Esophagus muscularis mucosa (tissue), 4 donors: ENCODE measurements around the gene CDH26. TPM values are rescaled to one million over a fixed set of nuclear protein-coding genes. Genes with fewer than 3 reads are reported as not detected.
A peak's percentile ranks its signal among the peaks of the same experiment; 100 is the strongest.

ENCODE experiments used
- DNase-seq: peaks from one replicate; pipeline ENCODE4 v3.0.0-alpha.2; 2017; ENCODE audit errors: extremely low spot score
- H3K27ac ChIP-seq, 4 donors: fragments of 200-600 bp; sonication (generic); replicated peaks in 1 of 4; 1 replicate in 3 of 4; 2 replicates in 1 of 4; pipeline ENCODE4 v1.5.1; 2016 to 2019; ENCODE audit warnings: mild to moderate bottlenecking in 1 of 4
- H3K27me3 ChIP-seq, 4 donors: fragments of 200-600 bp; sonication (generic); one replicate each; pipeline versions ENCODE4 v1.5.1 to v1.6.0; 2016 to 2019
- H3K36me3 ChIP-seq, 4 donors: fragments of 200-600 bp; sonication (generic); one replicate each; pipeline ENCODE4 v1.5.1; 2016 to 2019
- H3K4me1 ChIP-seq, 4 donors: fragments of 200-600 bp; sonication (generic); one replicate each; pipeline ENCODE4 v1.5.1; 2016 to 2019
- H3K4me3 ChIP-seq, 4 donors: fragments of 200-600 bp; sonication (generic); 1 replicate in 2 of 4; 2 replicates in 2 of 4; pipeline ENCODE4 v1.5.1; 2016 to 2019; ENCODE audit warnings: mild to moderate bottlenecking in 4 of 4, moderate library complexity in 1 of 4
- H3K9me3 ChIP-seq, 4 donors: fragments of 200-600 bp; sonication (generic); 1 replicate in 3 of 4; 2 replicates in 1 of 4; pipeline ENCODE4 v1.5.1; 2016 to 2019
- CTCF ChIP-seq, 3 experiments: fragments of 200-600 bp in 2 of 3; fragments of 450-650 bp in 1 of 3; sonication (generic) in 2 of 3; IDR thresholded peaks; one replicate each; pipeline ENCODE4 v1.5.1; 2017 to 2019; ENCODE audit warnings: antibody characterized with exemption in 3 of 3, mild to moderate bottlenecking in 2 of 3, moderate library complexity in 1 of 3
- EP300 ChIP-seq: sonication (generic); formaldehyde crosslinking; IDR thresholded peaks from one replicate; pipeline ENCODE4 v1.6.1; 2017; ENCODE audit warnings: antibody characterized with exemption
- POLR2A ChIP-seq: fragments of 450-650 bp; IDR thresholded peaks from one replicate; pipeline ENCODE4 v1.6.1; 2017; ENCODE audit warnings: antibody characterized with exemption, moderate library complexity, mild to moderate bottlenecking, low read depth
- POLR2AphosphoS5 ChIP-seq, 2 donors: sonication (generic); formaldehyde crosslinking; IDR thresholded peaks; one replicate each; pipeline ENCODE4 v1.6.1; 2017; ENCODE audit warnings: antibody characterized with exemption in 2 of 2
- WGBS: methylation state at CpG from one replicate; pipeline ENCODE4 v1.1.5; 2018; 5-methylcytosine and 5-hydroxymethylcytosine counted together
- intact Hi-C: fragments of 100-400 bp; cut with DNase I; formaldehyde crosslinking; loops from one replicate; pipeline ENCODE4 v1.15.1; 2023
- total RNA-seq, 4 donors: library from RNA; depleted of rRNA; stranded (reverse); fragments of >200 nt; gene quantifications; one replicate each; pipeline versions ENCODE4 v1.1.0 to v1.2.1, GENCODE V29; 2016

CDH26 gene
- total RNA-seq, 4 donors from 2014 or later = 0.39 to 1.3 (median 0.82) TPM

DNA sequence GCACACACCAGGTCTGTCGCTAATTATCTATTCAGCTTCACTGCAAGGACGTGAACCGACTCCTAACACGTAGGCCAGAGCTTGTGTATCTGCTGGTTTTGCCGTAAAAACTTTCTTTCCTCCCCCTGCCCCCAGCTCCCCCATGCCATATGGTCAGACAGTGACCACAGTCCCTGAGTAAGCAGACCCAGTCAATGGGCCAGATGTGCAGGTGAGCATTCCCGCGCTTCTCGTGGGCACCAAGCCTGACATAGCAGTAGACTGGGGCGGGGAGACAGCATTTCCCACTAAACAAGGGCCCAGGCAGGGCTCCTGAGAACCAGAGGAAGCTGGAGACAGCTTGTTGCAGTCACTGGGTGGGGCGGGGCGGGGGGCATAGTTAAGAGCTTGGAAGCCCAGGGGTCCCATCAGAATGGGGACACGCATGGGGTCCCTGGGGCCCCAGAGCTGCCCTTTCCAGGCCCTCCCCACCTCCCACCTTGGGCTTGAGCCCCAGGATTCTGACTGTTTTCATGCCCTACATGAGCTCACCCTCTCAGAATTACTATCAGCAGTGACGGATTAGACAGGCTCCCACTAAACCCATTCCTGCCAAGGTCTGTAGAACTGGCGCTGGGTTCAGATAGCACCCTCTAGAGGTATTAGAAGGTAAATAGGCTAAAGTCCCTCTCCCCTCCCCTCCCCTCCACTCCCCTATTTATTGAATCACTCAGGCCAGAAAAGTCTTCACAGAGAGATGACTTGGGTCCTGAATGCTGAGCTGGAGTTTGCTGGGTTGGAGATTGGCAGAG is 51.8 kb downstream of the CDH26 start:
- H3K4me3 ChIP-seq = no peak overlapping the region
- TF ChIP-seq CTCF (IDR thresholded peaks at IDR 0.05) (no peak), POLR2A (no peak), POLR2AphosphoS5 (IDR thresholded peaks at IDR 0.05) (no peak), EP300 (no peak)
- H3K4me1 ChIP-seq = peaks cover 0 to 5% (median 0%) of the 10 kb centered on the region in 4 donors
- no peaks in the 10 kb centered on the region for H3K9me3 ChIP-seq
- 93% methylated on average over 11 of the region's 14 CpGs for WGBS
- intact Hi-C loops = no loop called here
- H3K27me3 ChIP-seq = no peaks in the 10 kb centered on the region
- peak; percentile 81 for DNase-seq
- no peaks in the 10 kb centered on the region for H3K36me3 ChIP-seq
- H3K27ac ChIP-seq = no peak overlapping the region

DNA sequence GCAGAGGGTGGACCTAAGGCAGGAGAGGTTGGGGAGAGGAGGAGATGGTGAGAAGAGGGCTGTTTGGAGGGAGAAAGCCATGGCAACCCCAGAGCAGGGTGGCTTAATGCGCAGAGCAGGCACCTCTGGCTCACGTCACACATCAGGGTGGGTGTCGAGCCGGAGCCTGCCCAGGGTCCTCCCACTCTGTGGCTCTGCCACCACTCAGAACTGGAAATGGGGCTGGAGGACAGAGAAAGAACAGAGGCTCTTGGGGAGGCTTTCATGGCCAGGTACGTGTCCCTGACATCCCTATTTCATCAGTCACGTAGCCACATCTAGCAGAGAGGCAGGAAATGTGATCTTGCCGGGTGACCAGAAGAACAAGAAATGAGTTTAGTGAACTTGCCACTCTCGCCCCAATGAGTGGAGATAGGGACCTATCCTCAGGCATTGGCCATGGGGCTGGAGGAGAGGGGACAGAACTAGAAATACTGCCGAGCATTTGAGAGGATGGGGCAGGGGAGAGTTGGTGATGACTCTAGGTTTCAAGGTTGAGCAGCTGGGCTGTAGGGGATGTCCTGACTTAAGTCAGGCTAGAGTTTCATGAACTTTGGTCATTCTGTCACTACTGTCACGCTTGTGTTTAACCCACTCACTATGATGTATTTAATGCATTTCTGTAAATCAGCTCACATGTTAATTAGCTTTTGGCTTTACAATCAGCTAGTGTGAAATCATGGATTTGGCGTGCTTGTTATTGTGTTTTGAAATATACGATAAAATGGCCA is 52.7 kb downstream of the CDH26 start:
- WGBS = 91% methylated on average over 12 of the region's 12 CpGs
- peaks cover 0 to 5% (median 0%) of the 10 kb centered on the region in 4 donors for H3K4me1 ChIP-seq
- peak; percentile 37 for DNase-seq
- H3K4me3 ChIP-seq = no peak overlapping the region
- no peaks in the 10 kb centered on the region for H3K36me3 ChIP-seq
- TF ChIP-seq POLR2A = no peak
- TF ChIP-seq EP300 = no peak
- no peak for TF ChIP-seq CTCF (IDR thresholded peaks at IDR 0.05)
- no peak for TF ChIP-seq POLR2AphosphoS5 (IDR thresholded peaks at IDR 0.05)
- H3K9me3 ChIP-seq = peaks cover 0 to 4% (median 0%) of the 10 kb centered on the region in 4 donors
- intact Hi-C loops = no loop called here
- H3K27me3 ChIP-seq = no peaks in the 10 kb centered on the region
- no peak overlapping the region for H3K27ac ChIP-seq

GRCh38 chr20:60011512-60012507 is 53.6 kb downstream of the CDH26 start:
- Histone ChIP-seq H3K4me1 (peaks cover 0 to 5% (median 0%) of the 10 kb centered on the region in 4 donors), H3K9me3 (peaks cover 0 to 6% (median 0%) of the 10 kb centered on the region in 4 donors), H3K27me3 (no peaks in the 10 kb centered on the region), H3K4me3 (no peak overlapping the region), H3K27ac (no peak overlapping the region), H3K36me3 (no peaks in the 10 kb centered on the region)
- WGBS = 82% methylated on average over 17 of the region's 17 CpGs
- peak; percentile 75 for DNase-seq
- TF ChIP-seq POLR2A = no peak
- TF ChIP-seq POLR2AphosphoS5 (IDR thresholded peaks at IDR 0.05) = no peak
- no peak for TF ChIP-seq CTCF (IDR thresholded peaks at IDR 0.05)
- TF ChIP-seq EP300 = no peak
- intact Hi-C loops = no loop called here

DNA sequence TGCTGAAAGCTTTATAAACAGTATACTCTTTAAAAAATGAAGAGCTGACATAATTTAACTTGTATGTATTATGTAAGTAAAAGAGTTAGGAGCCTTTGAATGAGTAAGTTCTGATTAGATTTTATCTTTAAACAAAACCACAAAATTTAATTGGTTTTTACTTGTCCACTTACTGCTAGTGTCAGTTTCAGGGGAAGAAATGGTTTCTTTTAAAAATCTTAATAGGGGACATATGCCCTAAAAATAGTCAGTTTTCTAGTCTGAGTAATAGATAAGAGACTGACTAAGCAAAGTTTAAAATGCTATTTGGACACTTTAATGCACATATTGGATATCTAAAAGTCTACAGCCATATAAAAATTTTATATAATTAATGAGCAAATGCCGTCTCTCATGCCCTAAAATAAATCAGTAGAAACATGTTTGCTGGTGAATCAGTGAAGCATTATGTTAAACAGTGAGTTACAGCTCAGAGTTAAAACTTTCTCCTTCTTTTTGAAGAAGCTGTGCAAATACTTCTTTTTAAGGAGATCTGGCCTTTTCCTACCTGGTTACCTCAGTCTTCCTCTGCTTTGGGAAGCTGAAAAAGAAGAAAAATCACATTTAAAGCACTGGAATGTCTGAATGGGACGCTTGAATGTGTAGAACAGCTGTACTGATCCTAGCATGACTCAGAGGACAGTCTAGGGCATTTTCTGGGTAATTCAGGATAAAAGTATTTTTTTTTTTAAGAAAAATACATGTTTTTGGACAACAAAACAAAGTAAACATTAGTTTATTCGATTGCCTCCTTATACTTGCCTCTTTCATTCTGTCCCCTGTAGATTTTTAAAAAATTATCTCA is 55.3 kb downstream of the CDH26 start:
- intact Hi-C loops = no loop called here
- WGBS = 80% methylated on average over 3 of the region's 3 CpGs

More for the DNA sequence above, 55.3 kb downstream of the CDH26 start:
- TF ChIP-seq EP300 (no peak), CTCF (IDR thresholded peaks at IDR 0.05) (no peak), POLR2A (no peak), POLR2AphosphoS5 (IDR thresholded peaks at IDR 0.05) (no peak)
- Histone ChIP-seq H3K9me3 (peaks cover 0 to 6% (median 0%) of the 10 kb centered on the region in 4 donors), H3K36me3 (no peaks in the 10 kb centered on the region), H3K27me3 (no peaks in the 10 kb centered on the region), H3K4me3 (no peak overlapping the region), H3K27ac (no peak overlapping the region), H3K4me1 (no peaks in the 10 kb centered on the region)
- no peak for DNase-seq
